ENCODE results near the gene QRICH1.

Gene QRICH1

GRCh38 chr3:49032646-49033304 lies 61.1 kb downstream of the QRICH1 start:
- no peak for DNase-seq

GRCh38 chr3:49030321-49030720 lies 63.5 kb downstream of the QRICH1 start:
- no peak for DNase-seq

- no peak for DNase-seq
Observed at GRCh38 chr3:49029563-49029884, 64.3 kb downstream of the QRICH1 start.

GRCh38 chr3:49028673-49029562 lies 65.0 kb downstream of the QRICH1 start, which contains the start of gene IMPDH2:
Gene IMPDH2, minus strand, starts transcription at chr3:49029398. Its CDS starts 48 bp downstream, at chr3:49029350.
- DNase-seq, result peak; percentile 81

GRCh38 chr3:49028298-49028672 lies 65.6 kb downstream of the QRICH1 start:
- DNase-seq, result no peak

GRCh38 chr3:49027634-49028033 lies 66.2 kb downstream of the QRICH1 start:
- DNase-seq, result no peak

- no peak for DNase-seq
Observed at GRCh38 chr3:49026536-49026935, 67.3 kb downstream of the QRICH1 start.

GRCh38 chr3:49025793-49026520 lies 67.9 kb downstream of the QRICH1 start:
- DNase-seq, result no peak

- no peak for DNase-seq
Observed at GRCh38 chr3:49025005-49025792, 68.7 kb downstream of the QRICH1 start.

- DNase-seq, result no peak
Observed at GRCh38 chr3:49024449-49024848, 69.4 kb downstream of the QRICH1 start.

- DNase-seq, result no peak
Observed at GRCh38 chr3:49023775-49024174, 70.1 kb downstream of the QRICH1 start.

- no peak for DNase-seq
Observed at GRCh38 chr3:49022688-49023171, 71.1 kb downstream of the QRICH1 start.

- peak; percentile 94 for DNase-seq
Observed at GRCh38 chr3:49021813-49022687, 71.8 kb downstream of the QRICH1 start, which contains the start of gene NDUFAF3. Gene NDUFAF3, plus strand, starts transcription at chr3:49022121. Its CDS starts 24 bp downstream, at chr3:49022145.

- peak; percentile 94 for DNase-seq
Observed at GRCh38 chr3:49021213-49021812, 72.6 kb downstream of the QRICH1 start.

- no peak for DNase-seq
Observed at GRCh38 chr3:49020330-49021212, 73.3 kb downstream of the QRICH1 start.

- no peak for DNase-seq
Observed at GRCh38 chr3:49019941-49020329, 73.9 kb downstream of the QRICH1 start.

- DNase-seq, result no peak
Observed at GRCh38 chr3:49018707-49019006, 75.2 kb downstream of the QRICH1 start.

- peak; percentile 63 for DNase-seq
Observed at GRCh38 chr3:49017971-49018706, 75.7 kb downstream of the QRICH1 start, which contains the start of gene DALRD3. Gene DALRD3, minus strand, starts transcription at chr3:49018580. Its CDS starts 16 bp downstream, at chr3:49018564.

GRCh38 chr3:49017229-49017970 lies 76.5 kb downstream of the QRICH1 start:
- DNase-seq, result no peak

Measured in NCI-H2171 treated with DMSO at 0.1 percent for 48 hours (cell line).